Esophagus (tissue), 2 donors: ENCODE measurements around the gene GPNMB. TPM values are rescaled to one million over a fixed set of nuclear protein-coding genes. Genes with fewer than 3 reads are reported as not detected.
"Not testable (repeated sequence)": the region's sequence is repeated elsewhere in the genome, so short reads cannot be mapped to it uniquely, and the experiment has no call there.

Experiments used
- H3K27ac ChIP-seq, 2 donors: one replicate each; pipeline ENCODE4 v1.5.1; 2013; ENCODE audit warnings: low read depth in 2 of 2, mild to moderate bottlenecking in 2 of 2, inconsistent platforms in 1 of 2, low read length in 1 of 2, moderate library complexity in 1 of 2
- H3K27me3 ChIP-seq, 2 donors: one replicate each; pipeline ENCODE4 v1.6.1; 2013; ENCODE audit warnings: low read length in 2 of 2, control low read depth in 1 of 2, mild to moderate bottlenecking in 1 of 2; ENCODE audit not compliant: insufficient read depth in 2 of 2, control insufficient read depth in 1 of 2
- H3K36me3 ChIP-seq, 2 donors: one replicate each; pipeline ENCODE4 v1.6.1; 2013; ENCODE audit warnings: low read length in 1 of 2; ENCODE audit not compliant: control insufficient read depth in 2 of 2, insufficient read depth in 2 of 2
- H3K4me1 ChIP-seq, 2 donors: one replicate each; pipeline ENCODE4 v1.6.1; 2013; ENCODE audit warnings: low read length in 1 of 2; ENCODE audit not compliant: control insufficient read depth in 2 of 2, insufficient read depth in 2 of 2
- H3K4me3 ChIP-seq, 2 donors: one replicate each; pipeline ENCODE4 v1.5.1; 2013; ENCODE audit warnings: low read length in 2 of 2, mild to moderate bottlenecking in 2 of 2, low read depth in 1 of 2, moderate library complexity in 1 of 2
- H3K9me3 ChIP-seq, 2 donors: one replicate each; pipeline ENCODE4 v1.6.1; 2013; ENCODE audit warnings: mild to moderate bottlenecking in 2 of 2, low read depth in 1 of 2, low read length in 1 of 2, moderate library complexity in 1 of 2; ENCODE audit not compliant: control insufficient read depth in 2 of 2, insufficient read depth in 1 of 2
- WGBS, 2 donors: extraction: QIAGEN DNeasy Blood & Tissue Kit; methylation state at CpG; one replicate each; pipeline ENCODE4 v1.1.7; 2013; 5-methylcytosine and 5-hydroxymethylcytosine counted together
- polyA plus RNA-seq, 2 donors: library from polyadenylated mRNA; stranded (reverse); fragments of 200-250 nt; gene quantifications; one replicate each; pipeline ENCODE4 v1.2.3, GENCODE V29; 2013
- donor health status: healthy with polysubstance abuse.
- donor health status: Bipolar disorder and iron deficiency.

The GPNMB gene
- polyA plus RNA-seq, 2 donors: 30.6 to 55.0 TPM

GRCh38 chr7:23308754-23309153, 62.2 kb downstream of the GPNMB start:
- Histone ChIP-seq H3K36me3 (peaks cover 3 to 7% of the 10 kb centered on the region in 2 donors), H3K27me3 (no peaks in the 10 kb centered on the region), H3K27ac (no peak overlapping the region), H3K4me1 (no peaks in the 10 kb centered on the region), H3K4me3 (no peak overlapping the region), H3K9me3 (no peaks in the 10 kb centered on the region)
- WGBS, 2 donors: 86 to 90% methylated on average over 6 of the region's 6 CpGs

- H3K27ac ChIP-seq, H3K9me3 ChIP-seq, H3K4me3 ChIP-seq, H3K27me3 ChIP-seq, H3K36me3 ChIP-seq, H3K4me1 ChIP-seq: not testable (repeated sequence)
- WGBS, 2 donors: 76 to 77% methylated on average over 2 of the region's 2 CpGs
Measured at GRCh38 chr7:23312141-23312540, 65.6 kb downstream of the GPNMB start.

- Histone ChIP-seq H3K4me1 (no peaks in the 10 kb centered on the region), H3K36me3 (peaks cover 0 to 2% of the 10 kb centered on the region in 2 donors), H3K27ac (no peak overlapping the region), H3K9me3 (no peaks in the 10 kb centered on the region), H3K4me3 (no peak overlapping the region), H3K27me3 (no peaks in the 10 kb centered on the region)
- WGBS, 2 donors: 66 to 72% methylated on average over 7 of the region's 7 CpGs
Measured at GRCh38 chr7:23315366-23315765, 68.8 kb downstream of the GPNMB start.

Other genes starting within 250 kb of the GPNMB start
- 10 to 100 TPM in 1 of 2 donors, 1 to 10 TPM in 1; 7.8 to 11.7 TPM for gene HYCC1, start 232.6 kb upstream of the GPNMB start, polyA plus RNA-seq
- 10 to 100 TPM in 1 of 2 donors, 1 to 10 TPM in 1; 6.6 to 13.4 TPM for gene KLHL7, start 141.0 kb upstream of the GPNMB start, polyA plus RNA-seq
- 10 to 100 TPM; 17.3 to 19.2 TPM for gene NUP42, start 64.7 kb upstream of the GPNMB start, polyA plus RNA-seq
- 10 to 100 TPM; 11.3 to 40.7 TPM for gene MALSU1, start 52.6 kb downstream of the GPNMB start, polyA plus RNA-seq
- 1 to 10 TPM; 2.5 to 3.5 TPM for gene IGF2BP3, start 223.7 kb downstream of the GPNMB start, polyA plus RNA-seq